ENCODE data around the gene POLR2I.
"Not testable (repeated sequence)": the region's sequence is repeated elsewhere in the genome, so short reads cannot be mapped to it uniquely, and the experiment has no call there.

The POLR2I gene

GRCh38 chr19:36139120-36139472 lies 24.4 kb upstream of the POLR2I start:
- Histone ChIP-seq H3K27ac (peak overlapping the region; percentile 94), H3K4me3 (ENCODE audit: low read depth, low read length) (peak overlapping the region; percentile 96), H3K36me3 (replicated peaks) (peaks cover 18% of the 10 kb centered on the region), H3K27me3 (replicated peaks) (no peaks in the 10 kb centered on the region)
- TF ChIP-seq CTCF (IDR thresholded peaks at IDR 0.05; ENCODE audit: low read depth, low read length, missing control alignments), result no peak
- DNase-seq, result no peak
- in situ Hi-C loops (cut with HindIII; ENCODE audit: low pct_ligation_motif_present, low sequenced_read_pairs), result no loop called here

DNA sequence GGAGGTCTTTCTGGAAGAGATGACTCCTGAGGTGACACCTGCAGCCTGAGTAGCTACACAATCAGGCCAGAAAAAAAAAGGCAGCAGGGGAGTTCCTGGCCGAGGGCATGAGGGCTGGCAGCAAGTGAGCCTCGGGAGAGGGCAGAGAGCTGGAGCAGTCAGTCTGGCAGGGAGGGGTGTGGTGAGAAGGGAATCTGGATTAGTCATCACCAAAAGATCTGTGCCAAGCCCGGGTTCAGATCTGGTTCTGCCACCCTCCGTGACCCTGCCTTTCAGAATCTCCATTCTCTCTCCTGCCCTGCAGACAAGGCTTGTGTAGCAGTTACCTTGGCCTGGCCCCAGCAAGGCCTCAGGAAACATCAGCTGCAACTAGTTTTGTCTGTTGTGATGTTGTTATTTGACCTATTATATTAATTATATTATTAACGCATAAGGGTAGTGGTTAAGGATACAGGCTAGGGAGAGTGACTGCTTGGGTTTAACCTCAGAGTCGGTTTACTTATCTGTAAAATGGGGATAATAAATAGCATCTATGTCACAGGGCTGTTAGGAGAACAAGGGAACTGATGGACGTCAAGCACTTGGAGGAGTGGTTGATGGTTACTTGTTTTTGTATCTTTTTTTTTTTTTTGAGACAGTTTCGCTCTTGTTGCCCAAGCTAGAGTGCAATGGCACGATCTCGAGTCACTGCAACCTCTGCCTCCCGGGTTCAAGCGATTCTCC lies 22.4 kb upstream of the POLR2I start:
- DNase-seq, result peak; percentile 39
- no peaks in the 10 kb centered on the region for H3K27me3 ChIP-seq (replicated peaks)
- in situ Hi-C loops (cut with HindIII; ENCODE audit: low pct_ligation_motif_present, low sequenced_read_pairs), result no loop called here
- peaks cover 7% of the 10 kb centered on the region for H3K36me3 ChIP-seq (replicated peaks)
- H3K27ac ChIP-seq, result no peak overlapping the region
- no peak for TF ChIP-seq CTCF (IDR thresholded peaks at IDR 0.05; ENCODE audit: low read depth, low read length, missing control alignments)
- no peak overlapping the region for H3K4me3 ChIP-seq (ENCODE audit: low read depth, low read length)

DNA sequence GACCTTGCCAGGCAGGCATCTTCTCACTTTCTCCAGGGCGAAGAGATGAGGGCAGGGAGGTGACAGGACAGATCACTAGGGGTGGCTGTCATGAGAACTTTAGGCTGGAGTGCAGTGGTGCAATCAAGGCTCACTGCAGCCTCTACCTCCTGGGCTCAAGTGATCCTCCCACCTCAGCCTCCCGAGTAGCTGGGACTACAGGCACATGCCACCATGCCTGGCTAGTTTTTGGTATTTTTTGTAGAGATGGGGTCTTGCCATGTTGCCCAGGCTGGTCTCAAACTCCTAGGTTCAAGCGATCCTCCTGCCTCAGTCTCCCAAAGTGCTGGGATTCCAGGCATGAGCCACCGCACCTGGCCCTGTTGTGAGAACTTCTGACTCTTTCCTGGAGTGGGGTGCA lies 20.2 kb upstream of the POLR2I start:
- H3K4me3 ChIP-seq (ENCODE audit: low read depth, low read length); in situ Hi-C loops (cut with HindIII; ENCODE audit: low pct_ligation_motif_present, low sequenced_read_pairs); H3K36me3 ChIP-seq (replicated peaks); H3K27ac ChIP-seq; H3K27me3 ChIP-seq (replicated peaks); DNase-seq: not testable (repeated sequence)

- H3K27ac ChIP-seq; H3K27me3 ChIP-seq (replicated peaks); DNase-seq; H3K36me3 ChIP-seq (replicated peaks); in situ Hi-C loops (cut with HindIII; ENCODE audit: low pct_ligation_motif_present, low sequenced_read_pairs); H3K4me3 ChIP-seq (ENCODE audit: low read depth, low read length): not testable (repeated sequence)
These were observed 16.5 kb upstream of the POLR2I start for GRCh38 chr19:36131221-36131620.

- Histone ChIP-seq H3K27me3 (replicated peaks) (no peaks in the 10 kb centered on the region), H3K27ac (peak overlapping the region; percentile 58), H3K4me3 (ENCODE audit: low read depth, low read length) (peak overlapping the region; percentile 56), H3K36me3 (replicated peaks) (peaks cover 26% of the 10 kb centered on the region)
- DNase-seq, result no peak
- in situ Hi-C loops (cut with HindIII; ENCODE audit: low pct_ligation_motif_present, low sequenced_read_pairs), result no loop called here
- TF ChIP-seq CTCF (IDR thresholded peaks at IDR 0.05; ENCODE audit: low read depth, low read length, missing control alignments), result no peak
These were observed 13.7 kb upstream of the POLR2I start for GRCh38 chr19:36128392-36128736.

DNA sequence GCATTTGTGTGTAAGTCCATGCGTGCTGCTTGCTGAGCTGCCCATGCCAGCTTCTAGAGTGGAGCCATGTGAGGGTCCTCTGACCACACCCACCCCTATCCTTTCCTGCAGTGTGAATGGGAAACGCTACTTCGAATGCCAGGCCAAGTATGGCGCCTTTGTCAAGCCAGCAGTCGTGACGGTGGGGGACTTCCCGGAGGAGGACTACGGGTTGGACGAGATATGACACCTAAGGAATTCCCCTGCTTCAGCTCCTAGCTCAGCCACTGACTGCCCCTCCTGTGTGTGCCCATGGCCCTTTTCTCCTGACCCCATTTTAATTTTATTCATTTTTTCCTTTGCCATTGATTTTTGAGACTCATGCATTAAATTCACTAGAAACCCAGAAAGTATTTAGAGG lies 10.9 kb upstream of the POLR2I start:
- no peak for TF ChIP-seq CTCF (IDR thresholded peaks at IDR 0.05; ENCODE audit: low read depth, low read length, missing control alignments)
- H3K36me3 ChIP-seq (replicated peaks), result peaks cover 37% of the 10 kb centered on the region
- in situ Hi-C loops (cut with HindIII; ENCODE audit: low pct_ligation_motif_present, low sequenced_read_pairs), result no loop called here

GRCh38 chr19:36121486-36122124 lies 6.9 kb upstream of the POLR2I start:
- no peak overlapping the region for H3K4me3 ChIP-seq (ENCODE audit: low read depth, low read length)
- no peak overlapping the region for H3K27ac ChIP-seq
- TF ChIP-seq CTCF (IDR thresholded peaks at IDR 0.05; ENCODE audit: low read depth, low read length, missing control alignments), result no peak
- H3K27me3 ChIP-seq (replicated peaks), result no peaks in the 10 kb centered on the region
- H3K36me3 ChIP-seq (replicated peaks), result peaks cover 47% of the 10 kb centered on the region
- no peak for DNase-seq
- in situ Hi-C loops (cut with HindIII; ENCODE audit: low pct_ligation_motif_present, low sequenced_read_pairs), result no loop called here

More for the DNA sequence above, 10.9 kb upstream of the POLR2I start:
- H3K4me3 ChIP-seq (ENCODE audit: low read depth, low read length), result no peak overlapping the region
- H3K27me3 ChIP-seq (replicated peaks), result no peaks in the 10 kb centered on the region
- H3K27ac ChIP-seq, result no peak overlapping the region
- no peak for DNase-seq
